ENCODE data around the gene CAGE1. TPM values are rescaled to one million over a fixed set of nuclear protein-coding genes. Genes with fewer than 3 reads are reported as not detected.
A peak's percentile ranks its signal among the peaks of the same experiment; 100 is the strongest.
"Not testable (repeated sequence)": the region's sequence is repeated elsewhere in the genome, so short reads cannot be mapped to it uniquely, and the experiment has no call there.

The CAGE1 gene
- total RNA-seq, 1 donor from 2014 or later: 0.19 TPM

- H3K27me3 Mint-ChIP-seq (ENCODE audit: unreplicated experiment): no peaks in the 10 kb centered on the region
- no peaks in the 10 kb centered on the region for H3K9me3 Mint-ChIP-seq (ENCODE audit: unreplicated experiment)
- TF ChIP-seq, protein P1, sequence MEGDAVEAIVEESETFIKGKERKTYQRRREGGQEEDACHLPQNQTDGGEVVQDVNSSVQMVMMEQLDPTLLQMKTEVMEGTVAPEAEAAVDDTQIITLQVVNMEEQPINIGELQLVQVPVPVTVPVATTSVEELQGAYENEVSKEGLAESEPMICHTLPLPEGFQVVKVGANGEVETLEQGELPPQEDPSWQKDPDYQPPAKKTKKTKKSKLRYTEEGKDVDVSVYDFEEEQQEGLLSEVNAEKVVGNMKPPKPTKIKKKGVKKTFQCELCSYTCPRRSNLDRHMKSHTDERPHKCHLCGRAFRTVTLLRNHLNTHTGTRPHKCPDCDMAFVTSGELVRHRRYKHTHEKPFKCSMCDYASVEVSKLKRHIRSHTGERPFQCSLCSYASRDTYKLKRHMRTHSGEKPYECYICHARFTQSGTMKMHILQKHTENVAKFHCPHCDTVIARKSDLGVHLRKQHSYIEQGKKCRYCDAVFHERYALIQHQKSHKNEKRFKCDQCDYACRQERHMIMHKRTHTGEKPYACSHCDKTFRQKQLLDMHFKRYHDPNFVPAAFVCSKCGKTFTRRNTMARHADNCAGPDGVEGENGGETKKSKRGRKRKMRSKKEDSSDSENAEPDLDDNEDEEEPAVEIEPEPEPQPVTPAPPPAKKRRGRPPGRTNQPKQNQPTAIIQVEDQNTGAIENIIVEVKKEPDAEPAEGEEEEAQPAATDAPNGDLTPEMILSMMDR (IDR thresholded peaks at IDR 0.05): no peak
- peaks cover 10% of the 10 kb centered on the region for H3K4me1 Mint-ChIP-seq (ENCODE audit: unreplicated experiment)
- DNase-seq (ENCODE audit: extremely low spot score, unreplicated experiment): no peak
- no peak overlapping the region for H3K4me3 Mint-ChIP-seq (ENCODE audit: unreplicated experiment)
- no peak overlapping the region for H3K27ac Mint-ChIP-seq (ENCODE audit: unreplicated experiment)
- H3K36me3 Mint-ChIP-seq (ENCODE audit: unreplicated experiment): no peaks in the 10 kb centered on the region
Measured at GRCh38 chr6:7317538-7317937, 72.0 kb downstream of the CAGE1 start.

- no peaks in the 10 kb centered on the region for H3K9me3 Mint-ChIP-seq (ENCODE audit: unreplicated experiment)
- TF ChIP-seq, protein P1 (IDR thresholded peaks at IDR 0.05): no peak
- H3K36me3 Mint-ChIP-seq (ENCODE audit: unreplicated experiment): no peaks in the 10 kb centered on the region
- peaks cover 12% of the 10 kb centered on the region for H3K4me1 Mint-ChIP-seq (ENCODE audit: unreplicated experiment)
- no peak overlapping the region for H3K4me3 Mint-ChIP-seq (ENCODE audit: unreplicated experiment)
- H3K27me3 Mint-ChIP-seq (ENCODE audit: unreplicated experiment): no peaks in the 10 kb centered on the region
- DNase-seq (ENCODE audit: extremely low spot score, unreplicated experiment): no peak
- no peak overlapping the region for H3K27ac Mint-ChIP-seq (ENCODE audit: unreplicated experiment)
Measured at GRCh38 chr6:7316658-7317533, 72.6 kb downstream of the CAGE1 start.

DNA sequence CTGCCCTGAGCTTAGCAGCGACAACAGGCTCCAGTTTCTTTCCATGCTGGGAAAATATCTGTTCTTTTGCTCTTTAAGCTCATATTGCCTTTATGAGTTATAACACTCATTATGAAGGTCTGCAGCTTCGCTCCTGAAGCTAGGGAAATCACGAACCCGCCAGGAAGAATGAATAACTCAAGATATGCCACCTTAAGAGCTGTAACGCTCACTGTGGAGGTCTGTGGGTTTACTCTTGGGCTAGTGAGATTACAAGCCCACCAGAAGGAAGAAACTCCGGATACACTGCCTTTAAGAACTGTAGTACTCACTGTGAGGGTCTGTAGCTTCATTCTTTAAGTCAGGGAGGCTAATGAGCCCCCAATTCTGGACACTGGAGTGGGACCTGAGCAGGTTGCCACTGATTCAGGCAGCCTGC is 73.6 kb downstream of the CAGE1 start:
- Mint-ChIP-seq H3K27me3 (ENCODE audit: unreplicated experiment) (no peaks in the 10 kb centered on the region), H3K27ac (ENCODE audit: unreplicated experiment) (no peak overlapping the region), H3K4me1 (ENCODE audit: unreplicated experiment) (peaks cover 21% of the 10 kb centered on the region), H3K4me3 (ENCODE audit: unreplicated experiment) (no peak overlapping the region), H3K9me3 (ENCODE audit: unreplicated experiment) (no peaks in the 10 kb centered on the region), H3K36me3 (ENCODE audit: unreplicated experiment) (no peaks in the 10 kb centered on the region)
- TF ChIP-seq, protein P1 (IDR thresholded peaks at IDR 0.05): no peak
- DNase-seq (ENCODE audit: extremely low spot score, unreplicated experiment): no peak

GRCh38 chr6:7315087-7315947 is 74.2 kb downstream of the CAGE1 start:
- peaks cover 27% of the 10 kb centered on the region for H3K4me1 Mint-ChIP-seq (ENCODE audit: unreplicated experiment)

DNA sequence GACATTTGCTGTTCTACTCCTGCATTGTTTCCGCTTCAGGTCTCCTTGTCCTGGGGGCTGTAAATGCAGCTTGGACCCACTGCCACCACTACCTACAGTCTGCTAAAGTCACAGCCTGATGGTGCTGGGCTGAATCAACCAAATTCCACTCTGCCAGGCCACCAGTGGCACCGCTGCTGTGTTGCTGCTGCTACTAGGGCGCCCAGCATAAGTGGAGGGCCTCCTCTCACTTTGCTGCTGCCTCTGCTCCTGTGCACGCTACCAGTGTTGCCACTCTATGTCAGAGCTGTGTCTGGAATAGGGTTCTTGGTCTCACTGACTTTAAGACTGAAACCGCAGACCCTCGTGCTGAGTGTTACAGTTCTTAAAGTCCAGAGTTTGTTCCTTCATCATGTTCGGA is 75.1 kb downstream of the CAGE1 start:
- Mint-ChIP-seq H3K4me1 (ENCODE audit: unreplicated experiment) (peaks cover 34% of the 10 kb centered on the region), H3K9me3 (ENCODE audit: unreplicated experiment) (no peaks in the 10 kb centered on the region), H3K27ac (ENCODE audit: unreplicated experiment) (peak overlapping the region; percentile 97), H3K27me3 (ENCODE audit: unreplicated experiment) (no peaks in the 10 kb centered on the region), H3K4me3 (ENCODE audit: unreplicated experiment) (no peak overlapping the region), H3K36me3 (ENCODE audit: unreplicated experiment) (peaks cover 8% of the 10 kb centered on the region)
- TF ChIP-seq, protein P1 (IDR thresholded peaks at IDR 0.05): no peak
- DNase-seq (ENCODE audit: extremely low spot score, unreplicated experiment): no peak

More at GRCh38 chr6:7315087-7315947, 74.2 kb downstream of the CAGE1 start:
- H3K4me3 Mint-ChIP-seq (ENCODE audit: unreplicated experiment); H3K9me3 Mint-ChIP-seq (ENCODE audit: unreplicated experiment); H3K27ac Mint-ChIP-seq (ENCODE audit: unreplicated experiment); DNase-seq (ENCODE audit: extremely low spot score, unreplicated experiment); H3K27me3 Mint-ChIP-seq (ENCODE audit: unreplicated experiment); H3K36me3 Mint-ChIP-seq (ENCODE audit: unreplicated experiment): not testable (repeated sequence)

Measured in osteocyte (in vitro differentiated cells).